GM19468 (cell line): ENCODE data around the gene CLSTN2.

Experiments used
- ATAC-seq: cut with Tn5 transposase; IDR thresholded peaks from one replicate; pipeline ENCODE4 v1.9.1; 2021; ENCODE audit warnings: mild to moderate bottlenecking, moderate library complexity, moderate number of reproducible peaks; ENCODE audit not compliant: unreplicated experiment; ENCODE audit errors: extremely low read depth

The CLSTN2 gene

DNA sequence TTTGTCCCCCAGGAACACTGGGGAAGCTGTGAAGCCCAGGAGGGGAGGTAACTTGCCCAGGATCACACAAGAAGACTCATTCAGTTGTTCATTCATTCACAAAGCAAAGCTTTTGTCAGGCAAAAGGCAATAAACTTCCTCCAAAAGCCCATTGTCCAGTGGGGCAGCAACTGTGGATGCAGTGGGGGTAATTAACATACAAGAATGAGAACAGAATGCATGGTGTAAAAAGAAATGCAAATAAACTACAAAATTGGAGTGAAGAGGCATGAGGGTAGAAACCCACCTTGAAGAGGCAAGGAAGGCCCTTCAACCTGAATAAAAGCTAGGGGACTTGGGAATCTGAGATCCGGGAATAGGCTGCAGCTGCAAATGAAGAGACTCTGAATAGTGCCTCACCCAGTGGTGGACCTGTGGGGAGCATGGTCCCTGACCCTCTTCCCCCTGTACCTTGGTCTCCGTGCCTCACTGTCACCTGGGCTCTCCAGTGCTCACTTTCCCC is 363.6 kb downstream of the CLSTN2 start:
- no peak for ATAC-seq

DNA sequence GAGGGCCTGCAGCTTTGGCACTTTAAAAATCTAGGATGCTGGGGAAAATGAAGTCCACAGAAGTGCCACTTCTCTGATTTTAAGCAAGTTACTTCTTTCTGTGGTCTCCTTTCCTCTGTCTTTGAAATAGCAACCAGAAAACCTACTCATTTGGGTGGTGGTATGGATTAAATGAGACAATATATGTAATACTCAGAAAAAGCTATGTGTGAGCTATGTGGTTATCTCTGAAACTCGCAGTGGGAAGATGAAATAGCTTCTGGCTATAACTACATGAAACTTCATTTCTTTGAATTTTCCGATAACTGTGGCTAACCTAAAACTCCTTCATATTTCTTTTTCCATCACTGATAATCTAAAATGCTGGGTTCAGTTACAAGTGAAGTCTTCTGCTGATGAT is 368.9 kb downstream of the CLSTN2 start:
- ATAC-seq, result no peak

- ATAC-seq, result no peak
Observed at GRCh38 chr3:140308535-140308934, 373.6 kb downstream of the CLSTN2 start.

DNA sequence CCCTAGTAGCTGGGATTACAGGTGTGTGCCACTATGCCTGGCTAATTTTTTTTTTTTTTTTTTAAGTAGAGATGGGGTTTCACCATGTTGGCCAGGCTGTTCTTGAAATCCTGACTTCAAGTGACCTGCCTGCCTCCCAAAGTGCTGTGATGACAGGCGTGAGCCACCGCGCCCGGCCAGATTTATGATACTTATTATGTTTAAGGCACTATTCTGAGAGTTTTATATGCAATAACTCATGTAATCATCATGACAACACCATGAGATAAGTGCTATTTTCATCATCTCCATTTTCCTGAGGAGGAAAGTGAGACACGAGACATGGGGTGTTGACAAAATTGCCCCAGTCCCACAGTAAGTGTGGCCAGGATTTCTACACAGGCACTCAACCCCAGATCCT is 376.4 kb downstream of the CLSTN2 start:
- ATAC-seq, result no peak

DNA sequence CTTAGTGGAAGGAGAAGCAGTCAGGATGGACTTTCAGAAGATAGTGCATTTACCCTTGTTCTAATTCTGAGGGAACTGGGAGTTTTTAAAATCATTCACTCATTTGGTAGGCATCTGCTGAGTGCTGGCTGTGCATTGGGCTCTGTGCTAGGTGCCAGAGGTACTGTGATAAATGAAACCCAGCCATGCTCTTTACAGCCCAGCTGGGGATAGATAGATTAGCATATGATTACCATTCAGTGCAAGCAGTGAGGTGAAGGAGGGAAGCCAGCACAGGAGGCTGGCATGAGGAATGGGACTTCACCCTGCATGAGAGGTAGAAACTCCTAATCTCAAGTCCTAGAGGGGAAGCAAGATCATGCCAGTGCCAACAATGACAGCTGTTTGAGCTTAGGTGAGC is 381.0 kb downstream of the CLSTN2 start:
- ATAC-seq, result no peak

- ATAC-seq, result no peak
Observed at GRCh38 chr3:140316466-140316865, 381.5 kb downstream of the CLSTN2 start.

DNA sequence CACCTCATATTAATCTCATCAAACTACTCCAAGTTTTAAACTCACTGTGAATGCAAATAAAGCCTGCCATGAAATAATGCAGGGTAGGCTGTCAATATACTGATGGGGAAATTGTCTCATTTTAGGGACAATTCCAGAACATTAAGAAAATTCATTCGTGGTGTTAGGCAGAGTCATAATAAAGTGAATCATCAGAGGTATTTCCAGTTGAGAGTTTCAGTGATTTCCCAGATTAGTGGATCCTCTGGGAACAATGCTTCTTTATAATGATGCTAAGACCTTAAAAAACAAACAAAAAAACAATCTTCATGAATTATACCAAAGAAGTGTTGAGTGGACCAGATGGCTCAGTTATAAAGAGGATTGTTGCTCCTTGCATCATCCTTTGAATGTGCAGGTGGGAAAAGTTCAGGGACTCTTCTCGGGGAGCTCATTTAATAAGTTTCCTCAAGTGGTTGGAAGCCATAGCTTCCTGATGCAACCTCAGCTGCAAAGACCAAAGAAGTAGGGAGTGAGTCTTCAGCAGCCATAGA is 381.9 kb downstream of the CLSTN2 start:
- no peak for ATAC-seq

GRCh38 chr3:140319739-140320138 is 384.8 kb downstream of the CLSTN2 start:
- ATAC-seq, result no peak

DNA sequence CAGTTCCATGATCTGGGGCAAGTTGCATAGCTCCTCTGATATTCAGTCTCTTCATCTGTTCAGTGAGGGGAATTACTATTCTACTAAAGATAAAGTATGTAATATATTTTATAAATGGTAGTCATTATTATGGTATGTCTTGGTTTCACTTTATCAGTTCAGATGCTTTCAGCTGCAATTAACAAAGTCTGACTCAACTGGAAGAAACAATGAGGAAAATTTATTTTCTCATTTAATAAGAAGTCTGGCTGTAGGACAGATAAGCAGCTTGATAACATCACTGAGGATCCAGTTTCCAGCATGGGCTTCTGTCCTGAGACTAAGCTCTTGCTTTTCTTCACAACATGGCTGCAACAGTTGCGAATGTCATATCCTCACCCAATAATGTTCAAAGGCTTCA is 388.6 kb downstream of the CLSTN2 start:
- ATAC-seq, result no peak

DNA sequence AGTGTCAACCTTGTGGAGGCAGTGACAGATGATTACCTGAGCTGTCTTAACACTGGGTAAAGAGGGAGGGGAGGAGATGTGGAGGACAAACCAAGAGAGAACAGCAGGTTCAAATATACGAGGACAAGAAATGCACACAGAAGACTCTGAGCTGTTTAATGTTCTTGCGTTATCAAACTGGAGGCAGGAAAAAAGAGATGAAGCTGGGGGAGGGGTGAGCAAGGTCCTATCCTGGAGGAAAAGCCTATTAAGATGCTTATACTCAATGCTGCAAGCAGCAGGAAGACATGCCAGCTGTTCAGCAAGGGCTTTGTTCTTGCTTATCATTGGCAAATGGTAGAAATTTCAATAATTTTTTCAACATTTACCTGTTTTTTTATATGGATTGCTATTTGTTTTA is 397.1 kb downstream of the CLSTN2 start:
- ATAC-seq, result no peak

DNA sequence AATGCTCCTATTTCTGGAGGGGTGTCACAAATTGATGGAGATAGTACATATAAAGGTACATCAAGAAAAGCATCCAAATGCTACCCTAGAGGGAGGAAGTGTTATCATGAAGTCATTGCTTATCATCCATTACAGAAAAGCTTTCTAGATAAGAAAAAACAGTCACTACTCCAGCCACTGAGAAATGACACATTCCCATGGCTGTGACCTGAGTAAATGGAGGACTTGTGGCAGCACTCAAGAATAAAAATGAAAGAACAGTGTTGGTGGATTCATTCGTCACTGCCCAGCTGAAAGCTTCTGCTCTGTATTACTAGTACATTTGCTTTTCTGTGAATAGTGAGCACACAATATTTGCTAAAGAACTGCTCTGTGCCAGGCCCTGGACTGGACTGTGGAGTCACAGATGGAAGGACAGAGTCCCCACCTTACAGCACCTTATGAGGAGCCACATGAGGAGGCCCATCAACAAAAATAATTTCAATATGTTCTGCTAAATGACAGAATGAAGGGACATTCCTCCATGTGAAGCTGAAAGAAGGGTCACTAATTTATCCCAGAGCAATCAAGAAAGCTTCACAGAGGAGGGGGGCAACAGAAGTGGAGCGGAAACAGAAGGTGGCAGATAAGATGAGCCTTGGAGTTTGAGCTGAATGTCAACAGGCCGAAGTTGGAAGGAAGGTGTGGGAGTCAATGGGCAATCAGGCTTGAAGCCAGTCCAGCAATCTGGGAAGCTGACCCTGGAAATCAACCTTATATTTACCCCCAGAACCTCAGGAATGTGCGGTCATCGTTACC is 399.3 kb downstream of the CLSTN2 start:
- ATAC-seq, result no peak

DNA sequence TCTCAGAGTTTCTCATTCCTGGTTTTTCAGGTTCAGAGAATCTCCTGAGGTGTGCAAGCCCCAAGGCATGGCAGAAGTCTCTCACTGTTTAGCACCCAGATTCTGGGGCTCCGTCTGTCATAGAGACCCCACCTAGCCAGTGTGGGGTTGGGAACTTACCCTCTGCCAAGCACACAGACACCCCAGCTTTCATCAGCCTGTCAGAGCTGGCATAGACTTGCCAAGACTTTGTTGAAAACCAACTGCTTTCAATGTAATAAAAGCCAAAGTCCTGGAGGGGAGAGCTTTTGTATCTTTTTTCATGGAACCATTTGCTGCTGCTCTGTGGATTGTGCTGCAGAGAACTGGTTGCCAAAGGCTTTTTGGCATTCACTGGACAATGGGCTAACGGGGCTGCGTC is 401.5 kb downstream of the CLSTN2 start:
- ATAC-seq, result no peak

GRCh38 chr3:140338916-140339315 is 403.9 kb downstream of the CLSTN2 start:
- no peak for ATAC-seq

- ATAC-seq, result no peak
Observed at GRCh38 chr3:140341203-140341602, 406.2 kb downstream of the CLSTN2 start.

DNA sequence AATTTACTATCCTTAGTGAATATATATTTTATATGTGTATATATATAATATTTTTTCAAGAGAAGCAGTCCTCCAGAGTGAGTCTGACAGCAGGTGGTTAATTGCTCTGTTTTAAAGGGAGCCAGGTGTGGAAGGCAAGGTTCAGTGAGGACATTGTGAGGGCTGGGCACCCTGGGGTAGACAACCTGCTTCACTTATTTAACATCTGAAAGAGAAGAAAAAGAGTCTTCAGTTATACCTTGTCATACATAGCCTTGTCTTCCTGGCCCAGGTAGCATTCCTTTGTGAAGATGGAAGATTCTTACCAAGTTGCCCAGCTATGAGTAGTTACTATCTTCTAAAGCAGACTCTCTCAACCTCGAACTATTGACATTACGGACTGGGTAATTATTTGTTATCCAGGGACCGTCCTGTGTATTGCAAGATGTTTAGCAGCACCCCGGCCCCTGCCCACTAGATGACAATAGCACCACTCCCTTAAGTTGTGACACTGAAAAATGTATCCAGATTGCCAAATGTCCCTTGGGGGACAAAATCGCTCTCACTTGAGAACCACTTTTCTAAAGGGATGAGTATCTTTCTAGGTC is 406.9 kb downstream of the CLSTN2 start:
- ATAC-seq, result no peak

DNA sequence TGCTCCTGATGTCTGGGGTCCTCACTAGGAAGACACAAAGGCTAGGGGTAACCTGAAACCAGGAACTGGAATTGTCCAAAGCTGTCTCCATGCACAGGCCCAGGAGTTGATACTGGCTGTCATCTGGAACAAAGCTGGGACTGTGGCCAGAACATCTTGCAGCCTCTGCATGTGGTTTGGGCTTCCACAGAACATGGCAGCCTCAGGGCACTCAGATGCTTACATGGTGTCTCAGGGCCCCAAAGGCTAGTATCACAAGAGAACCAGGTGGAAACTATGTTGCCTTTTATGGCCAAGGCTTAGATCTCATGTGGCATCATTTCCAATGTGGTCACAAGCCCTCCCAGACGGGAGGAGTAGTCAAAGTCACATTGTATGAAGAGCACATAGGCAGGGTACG is 407.7 kb downstream of the CLSTN2 start:
- ATAC-seq, result no peak

GRCh38 chr3:140343211-140344081 is 408.5 kb downstream of the CLSTN2 start:
- ATAC-seq, result no peak

GRCh38 chr3:140344082-140344454 is 409.1 kb downstream of the CLSTN2 start:
- no peak for ATAC-seq

DNA sequence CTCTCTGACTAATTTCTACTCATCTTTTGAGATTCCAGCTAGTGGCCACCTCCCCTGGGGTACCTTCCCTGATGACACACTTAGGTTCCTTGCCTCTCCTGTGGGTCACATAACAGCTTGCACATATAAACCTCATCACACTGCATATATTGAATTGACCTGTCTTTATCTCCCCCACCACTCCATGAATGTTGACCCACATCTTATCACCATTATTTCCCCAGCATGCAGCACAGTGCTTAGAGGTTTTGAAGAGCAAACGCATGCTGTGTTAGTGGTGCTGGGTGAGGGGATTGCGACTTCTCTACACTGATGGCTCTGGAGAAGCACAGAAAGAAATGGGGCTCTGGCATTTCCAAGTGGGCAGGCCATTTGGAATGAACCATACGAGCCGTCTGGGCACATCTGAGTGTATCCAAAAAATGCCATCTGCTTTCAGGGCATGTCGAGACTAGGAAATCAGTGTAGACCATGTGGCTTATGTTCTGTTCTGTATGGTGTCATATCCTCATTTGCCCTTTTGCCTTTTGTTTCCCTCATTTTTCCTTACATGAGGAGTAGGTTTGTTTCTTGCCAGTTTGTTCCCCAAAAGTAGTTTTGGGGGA is 409.7 kb downstream of the CLSTN2 start:
- ATAC-seq, result no peak

DNA sequence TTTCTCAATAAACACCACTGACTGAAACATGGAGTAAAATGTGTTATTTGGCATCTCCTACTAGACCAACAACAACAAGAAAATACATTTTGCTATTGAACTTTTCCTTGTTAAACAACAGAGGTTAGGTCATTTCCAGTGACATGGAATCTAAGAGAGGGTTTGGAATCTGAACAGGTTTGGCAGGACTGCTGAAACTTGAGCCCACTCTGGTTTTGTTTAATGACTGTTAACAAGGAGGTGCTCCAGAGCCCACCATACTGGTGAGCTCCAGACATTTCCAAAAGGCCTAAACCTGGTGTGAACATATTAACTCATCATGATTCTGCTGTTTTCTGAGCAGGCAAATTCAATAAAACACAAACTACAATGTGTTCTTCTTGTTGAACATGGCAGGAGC is 412.2 kb downstream of the CLSTN2 start:
- no peak for ATAC-seq
